ENCODE data around the gene TNFRSF1B.
"Not testable (repeated sequence)": the region's sequence is repeated elsewhere in the genome, so short reads cannot be mapped to it uniquely, and the experiment has no call there.

The TNFRSF1B gene

DNA sequence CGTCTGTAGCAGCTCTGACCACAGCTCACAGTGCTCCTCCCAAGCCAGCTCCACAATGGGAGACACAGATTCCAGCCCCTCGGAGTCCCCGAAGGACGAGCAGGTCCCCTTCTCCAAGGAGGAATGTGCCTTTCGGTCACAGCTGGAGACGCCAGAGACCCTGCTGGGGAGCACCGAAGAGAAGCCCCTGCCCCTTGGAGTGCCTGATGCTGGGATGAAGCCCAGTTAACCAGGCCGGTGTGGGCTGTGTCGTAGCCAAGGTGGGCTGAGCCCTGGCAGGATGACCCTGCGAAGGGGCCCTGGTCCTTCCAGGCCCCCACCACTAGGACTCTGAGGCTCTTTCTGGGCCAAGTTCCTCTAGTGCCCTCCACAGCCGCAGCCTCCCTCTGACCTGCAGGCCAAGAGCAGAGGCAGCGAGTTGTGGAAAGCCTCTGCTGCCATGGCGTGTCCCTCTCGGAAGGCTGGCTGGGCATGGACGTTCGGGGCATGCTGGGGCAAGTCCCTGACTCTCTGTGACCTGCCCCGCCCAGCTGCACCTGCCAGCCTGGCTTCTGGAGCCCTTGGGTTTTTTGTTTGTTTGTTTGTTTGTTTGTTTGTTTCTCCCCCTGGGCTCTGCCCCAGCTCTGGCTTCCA lies 40.1 kb downstream of the TNFRSF1B start:
- 91 to 94% methylated on average over 12 to 17 of the region's 17 CpGs for WGBS, 2 experiments (ENCODE audit: insufficient coverage in 2 of 2)

DNA sequence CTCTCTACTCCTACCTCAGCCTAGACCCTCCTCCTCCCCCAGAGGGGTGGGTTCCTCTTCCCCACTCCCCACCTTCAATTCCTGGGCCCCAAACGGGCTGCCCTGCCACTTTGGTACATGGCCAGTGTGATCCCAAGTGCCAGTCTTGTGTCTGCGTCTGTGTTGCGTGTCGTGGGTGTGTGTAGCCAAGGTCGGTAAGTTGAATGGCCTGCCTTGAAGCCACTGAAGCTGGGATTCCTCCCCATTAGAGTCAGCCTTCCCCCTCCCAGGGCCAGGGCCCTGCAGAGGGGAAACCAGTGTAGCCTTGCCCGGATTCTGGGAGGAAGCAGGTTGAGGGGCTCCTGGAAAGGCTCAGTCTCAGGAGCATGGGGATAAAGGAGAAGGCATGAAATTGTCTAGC lies 41.5 kb downstream of the TNFRSF1B start:
- Histone ChIP-seq H3K27ac (ENCODE audit: low read depth, low read length, severe bottlenecking) (no peak overlapping the region), H3K9me3 (ENCODE audit: control insufficient read depth, low read length) (no peaks in the 10 kb centered on the region), H3K36me3 (ENCODE audit: control insufficient read depth, insufficient read depth, low read length) (no peaks in the 10 kb centered on the region), H3K4me1 (ENCODE audit: control insufficient read depth, insufficient read depth, low read length, poor library complexity, severe bottlenecking) (no peaks in the 10 kb centered on the region), H3K4me3 (ENCODE audit: extremely low read depth, insufficient read depth, low read length, poor library complexity, severe bottlenecking) (no peak overlapping the region)
- WGBS, 2 experiments (ENCODE audit: insufficient coverage in 2 of 2), result 61 to 88% methylated on average over 3 to 5 of the region's 6 CpGs

More for the DNA sequence above, 40.1 kb downstream of the TNFRSF1B start:
- Histone ChIP-seq H3K36me3 (ENCODE audit: control insufficient read depth, insufficient read depth, low read length) (no peaks in the 10 kb centered on the region), H3K4me3 (ENCODE audit: extremely low read depth, insufficient read depth, low read length, poor library complexity, severe bottlenecking) (no peak overlapping the region), H3K4me1 (ENCODE audit: control insufficient read depth, insufficient read depth, low read length, poor library complexity, severe bottlenecking) (no peaks in the 10 kb centered on the region), H3K27ac (ENCODE audit: low read depth, low read length, severe bottlenecking) (no peak overlapping the region), H3K9me3 (ENCODE audit: control insufficient read depth, low read length) (no peaks in the 10 kb centered on the region)

DNA sequence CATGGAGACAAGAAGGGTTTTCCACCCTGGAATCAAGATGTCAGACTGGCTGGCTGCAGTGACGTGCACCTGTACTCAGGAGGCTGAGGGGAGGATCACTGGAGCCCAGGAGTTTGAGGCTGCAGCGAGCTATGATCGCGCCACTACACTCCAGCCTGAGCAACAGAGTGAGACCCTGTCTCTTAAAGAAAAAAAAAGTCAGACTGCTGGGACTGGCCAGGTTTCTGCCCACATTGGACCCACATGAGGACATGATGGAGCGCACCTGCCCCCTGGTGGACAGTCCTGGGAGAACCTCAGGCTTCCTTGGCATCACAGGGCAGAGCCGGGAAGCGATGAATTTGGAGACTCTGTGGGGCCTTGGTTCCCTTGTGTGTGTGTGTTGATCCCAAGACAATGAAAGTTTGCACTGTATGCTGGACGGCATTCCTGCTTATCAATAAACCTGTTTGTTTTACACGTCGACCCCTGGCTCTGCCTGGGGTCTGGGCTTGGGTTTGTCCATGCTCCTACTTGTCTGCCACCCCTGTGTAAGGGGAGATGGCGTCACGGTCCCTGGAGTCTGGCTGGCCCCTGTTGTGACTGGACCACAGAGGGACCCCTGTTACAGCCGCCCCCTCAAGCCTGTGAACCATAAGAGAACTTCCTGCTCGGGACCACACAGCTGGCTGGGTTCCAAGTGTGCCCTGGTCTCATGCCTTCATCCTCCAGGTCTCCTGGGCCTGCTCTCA lies 42.1 kb downstream of the TNFRSF1B start:
- no peak overlapping the region for H3K4me3 ChIP-seq (ENCODE audit: extremely low read depth, insufficient read depth, low read length, poor library complexity, severe bottlenecking)
- no peak overlapping the region for H3K27ac ChIP-seq (ENCODE audit: low read depth, low read length, severe bottlenecking)
- H3K36me3 ChIP-seq (ENCODE audit: control insufficient read depth, insufficient read depth, low read length), result no peaks in the 10 kb centered on the region
- 39 to 46% methylated on average over 11 to 13 of the region's 14 CpGs for WGBS, 2 experiments (ENCODE audit: insufficient coverage in 2 of 2)
- no peaks in the 10 kb centered on the region for H3K9me3 ChIP-seq (ENCODE audit: control insufficient read depth, low read length)
- H3K4me1 ChIP-seq (ENCODE audit: control insufficient read depth, insufficient read depth, low read length, poor library complexity, severe bottlenecking), result no peaks in the 10 kb centered on the region

DNA sequence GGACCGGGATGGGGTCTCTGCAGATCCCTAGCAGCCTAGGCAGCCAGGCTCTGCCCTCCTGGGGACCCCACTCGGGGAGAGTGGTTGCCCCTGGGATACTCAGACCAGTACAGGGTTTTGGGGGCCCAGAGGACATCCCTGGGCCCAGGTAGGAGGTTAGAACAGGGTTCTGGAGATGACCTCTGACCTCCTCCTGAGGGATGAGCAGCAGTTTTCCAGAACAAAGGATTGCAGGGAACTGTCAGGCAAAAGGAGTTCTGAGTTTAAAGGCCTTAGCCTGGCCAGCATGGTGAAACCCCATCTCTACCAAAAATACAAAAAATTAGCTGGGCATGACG lies 42.7 kb downstream of the TNFRSF1B start:
- H3K27ac ChIP-seq (ENCODE audit: low read depth, low read length, severe bottlenecking), result no peak overlapping the region
- 90 to 100% methylated on average over 2 of the region's 3 CpGs for WGBS, 2 experiments (ENCODE audit: insufficient coverage in 2 of 2)
- H3K9me3 ChIP-seq (ENCODE audit: control insufficient read depth, low read length), result no peaks in the 10 kb centered on the region
- no peaks in the 10 kb centered on the region for H3K36me3 ChIP-seq (ENCODE audit: control insufficient read depth, insufficient read depth, low read length)
- no peaks in the 10 kb centered on the region for H3K4me1 ChIP-seq (ENCODE audit: control insufficient read depth, insufficient read depth, low read length, poor library complexity, severe bottlenecking)
- H3K4me3 ChIP-seq (ENCODE audit: extremely low read depth, insufficient read depth, low read length, poor library complexity, severe bottlenecking), result no peak overlapping the region

DNA sequence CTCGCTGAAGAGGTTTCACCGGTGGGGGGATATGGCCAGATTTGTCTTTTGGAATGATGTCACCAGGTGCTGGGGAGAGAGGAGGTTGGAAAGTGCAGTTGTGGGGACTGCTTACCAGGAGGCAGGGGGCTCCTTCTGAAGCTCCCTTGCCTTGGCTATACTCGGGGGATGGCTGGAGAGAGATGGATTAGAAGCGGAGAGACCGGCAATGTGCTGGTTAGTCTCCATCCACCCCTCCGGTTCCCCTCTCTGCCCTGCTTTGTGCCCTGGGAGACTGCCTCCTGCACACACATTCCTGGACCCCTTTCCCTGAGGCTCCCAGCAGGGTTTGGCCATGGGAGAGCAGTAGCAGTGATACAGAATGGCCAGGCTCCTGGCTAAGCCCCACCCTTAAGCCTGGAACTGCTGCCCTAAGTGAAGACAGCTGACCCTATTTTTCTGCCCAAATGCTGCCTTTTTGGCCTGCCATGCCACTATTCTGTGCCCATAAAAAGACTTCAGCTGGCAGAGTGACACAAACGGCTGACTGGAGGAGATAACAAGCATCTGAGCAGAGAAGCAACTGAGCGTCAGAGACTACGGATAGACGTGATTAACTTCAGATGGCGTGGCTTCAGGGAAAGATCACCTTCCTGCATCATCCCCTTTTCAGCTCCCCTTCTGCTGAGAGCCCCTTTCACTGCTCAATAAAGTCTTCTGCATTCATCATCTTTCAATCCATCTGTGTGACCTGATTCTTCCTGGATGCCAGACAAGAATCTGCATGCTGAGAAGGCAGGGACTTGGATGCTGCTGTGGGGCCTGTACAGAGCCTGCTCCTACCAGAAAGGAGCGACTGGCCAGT lies 48.5 kb downstream of the TNFRSF1B start:
- Histone ChIP-seq H3K27ac (ENCODE audit: low read depth, low read length, severe bottlenecking) (no peak overlapping the region), H3K9me3 (ENCODE audit: control insufficient read depth, low read length) (no peaks in the 10 kb centered on the region), H3K4me1 (ENCODE audit: control insufficient read depth, insufficient read depth, low read length, poor library complexity, severe bottlenecking) (no peaks in the 10 kb centered on the region), H3K36me3 (ENCODE audit: control insufficient read depth, insufficient read depth, low read length) (no peaks in the 10 kb centered on the region), H3K4me3 (ENCODE audit: extremely low read depth, insufficient read depth, low read length, poor library complexity, severe bottlenecking) (no peak overlapping the region)
- 94% methylated on average over 11 of the region's 12 CpGs for WGBS, 2 experiments (ENCODE audit: insufficient coverage in 2 of 2)

DNA sequence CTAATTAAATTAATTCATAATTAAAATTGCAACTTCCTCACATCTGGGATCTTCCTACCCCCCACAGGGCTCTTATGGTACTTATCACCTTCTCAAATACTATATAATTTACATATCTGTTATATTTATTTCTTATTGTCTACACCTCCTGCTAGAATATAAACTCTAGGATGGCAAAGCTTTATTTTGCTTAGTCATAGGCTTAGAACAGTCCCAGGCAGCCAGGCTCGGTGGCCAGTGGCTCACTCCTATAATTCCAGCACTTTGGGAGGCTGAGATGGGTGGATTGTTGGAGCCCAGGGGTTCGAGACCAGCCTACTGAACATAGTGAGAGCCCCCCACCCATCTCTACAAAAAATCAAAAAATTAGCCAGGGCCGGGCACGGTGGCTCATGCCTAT lies 53.0 kb downstream of the TNFRSF1B start:
- Histone ChIP-seq H3K36me3 (ENCODE audit: control insufficient read depth, insufficient read depth, low read length) (no peaks in the 10 kb centered on the region), H3K4me3 (ENCODE audit: extremely low read depth, insufficient read depth, low read length, poor library complexity, severe bottlenecking) (no peak overlapping the region), H3K9me3 (ENCODE audit: control insufficient read depth, low read length) (peaks cover 16% of the 10 kb centered on the region), H3K27ac (ENCODE audit: low read depth, low read length, severe bottlenecking) (no peak overlapping the region), H3K4me1 (ENCODE audit: control insufficient read depth, insufficient read depth, low read length, poor library complexity, severe bottlenecking) (no peaks in the 10 kb centered on the region)
- WGBS, 2 experiments (ENCODE audit: insufficient coverage in 2 of 2), result 100% methylated on average over 2 of the region's 4 CpGs; no CpG with 5 or more reads in 1 of the 2 experiments

DNA sequence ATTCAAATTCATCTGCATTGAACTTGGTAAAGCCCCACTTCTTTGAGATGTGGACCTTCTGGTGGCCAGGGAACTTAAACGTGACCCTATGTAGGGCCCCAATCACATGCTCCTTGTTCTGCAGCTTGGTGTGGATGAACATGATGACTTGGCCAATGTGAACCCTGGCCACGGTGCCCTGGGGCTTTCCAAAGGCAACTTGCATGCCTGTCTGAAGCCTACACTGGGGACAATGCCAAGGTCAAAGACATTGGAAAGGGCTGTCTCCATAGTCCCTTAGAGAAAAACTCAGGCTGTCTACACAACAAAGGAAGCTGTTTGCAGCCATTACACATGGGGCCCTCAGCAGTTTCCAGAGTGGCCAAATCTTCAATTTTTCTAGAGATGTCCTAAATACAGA lies 54.1 kb downstream of the TNFRSF1B start:
- H3K4me3 ChIP-seq (ENCODE audit: extremely low read depth, insufficient read depth, low read length, poor library complexity, severe bottlenecking), result no peak overlapping the region
- H3K36me3 ChIP-seq (ENCODE audit: control insufficient read depth, insufficient read depth, low read length), result no peaks in the 10 kb centered on the region
- no peaks in the 10 kb centered on the region for H3K4me1 ChIP-seq (ENCODE audit: control insufficient read depth, insufficient read depth, low read length, poor library complexity, severe bottlenecking)
- 80 to 100% methylated on average over 1 to 2 of the region's 2 CpGs for WGBS, 2 experiments (ENCODE audit: insufficient coverage in 2 of 2)
- H3K9me3 ChIP-seq (ENCODE audit: control insufficient read depth, low read length), result peaks cover 16% of the 10 kb centered on the region
- no peak overlapping the region for H3K27ac ChIP-seq (ENCODE audit: low read depth, low read length, severe bottlenecking)

DNA sequence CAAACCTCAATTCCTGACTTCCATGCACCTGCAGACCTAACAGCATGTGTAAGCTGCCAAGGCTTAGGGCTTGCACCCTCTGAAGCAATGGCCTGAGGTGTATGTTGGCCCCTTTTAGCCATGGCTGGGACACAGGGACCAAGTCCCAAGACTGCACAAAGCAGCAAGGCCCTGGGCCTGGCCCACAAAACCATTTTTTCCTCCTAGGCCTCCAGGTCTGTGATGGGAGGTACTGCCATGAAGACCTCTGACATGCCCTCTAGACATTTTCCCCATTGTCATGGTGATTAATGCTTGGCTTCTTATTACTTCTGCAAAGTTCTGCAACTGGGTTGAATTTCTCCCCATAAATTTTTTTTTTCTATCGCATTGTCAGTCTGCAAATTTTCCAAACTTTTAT lies 55.9 kb downstream of the TNFRSF1B start:
- not testable (repeated sequence) for H3K36me3 ChIP-seq (ENCODE audit: control insufficient read depth, insufficient read depth, low read length); H3K4me1 ChIP-seq (ENCODE audit: control insufficient read depth, insufficient read depth, low read length, poor library complexity, severe bottlenecking); H3K27ac ChIP-seq (ENCODE audit: low read depth, low read length, severe bottlenecking); H3K4me3 ChIP-seq (ENCODE audit: extremely low read depth, insufficient read depth, low read length, poor library complexity, severe bottlenecking)
- H3K9me3 ChIP-seq (ENCODE audit: control insufficient read depth, low read length), result peaks cover 16% of the 10 kb centered on the region
- 88 to 100% methylated on average over 1 of the region's 1 CpG for WGBS, 2 experiments (ENCODE audit: insufficient coverage in 2 of 2)

DNA sequence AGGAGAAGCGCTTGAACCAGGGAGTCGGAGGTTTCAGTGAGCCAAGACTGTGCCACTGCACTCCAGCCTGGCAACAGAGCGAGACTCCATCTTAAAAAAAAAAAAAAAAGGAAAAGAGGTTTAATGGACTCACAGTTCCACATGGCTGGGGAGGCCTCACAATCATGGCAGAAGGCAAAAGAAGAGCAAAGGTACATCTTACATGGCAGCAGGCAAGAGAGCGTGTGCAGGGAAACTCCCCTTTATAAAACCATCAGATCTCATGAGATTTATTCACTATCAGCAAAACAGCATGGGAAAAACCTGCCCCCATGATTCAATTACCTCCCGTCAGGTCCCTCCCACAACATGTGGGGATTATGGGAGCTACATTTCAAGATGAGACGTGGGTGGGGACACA lies 57.3 kb downstream of the TNFRSF1B start:
- H3K36me3 ChIP-seq (ENCODE audit: control insufficient read depth, insufficient read depth, low read length); H3K4me3 ChIP-seq (ENCODE audit: extremely low read depth, insufficient read depth, low read length, poor library complexity, severe bottlenecking); H3K4me1 ChIP-seq (ENCODE audit: control insufficient read depth, insufficient read depth, low read length, poor library complexity, severe bottlenecking); H3K27ac ChIP-seq (ENCODE audit: low read depth, low read length, severe bottlenecking): not testable (repeated sequence)
- H3K9me3 ChIP-seq (ENCODE audit: control insufficient read depth, low read length), result peaks cover 16% of the 10 kb centered on the region
- 75 to 85% methylated on average over 3 of the region's 6 CpGs for WGBS, 2 experiments (ENCODE audit: insufficient coverage in 2 of 2)

DNA sequence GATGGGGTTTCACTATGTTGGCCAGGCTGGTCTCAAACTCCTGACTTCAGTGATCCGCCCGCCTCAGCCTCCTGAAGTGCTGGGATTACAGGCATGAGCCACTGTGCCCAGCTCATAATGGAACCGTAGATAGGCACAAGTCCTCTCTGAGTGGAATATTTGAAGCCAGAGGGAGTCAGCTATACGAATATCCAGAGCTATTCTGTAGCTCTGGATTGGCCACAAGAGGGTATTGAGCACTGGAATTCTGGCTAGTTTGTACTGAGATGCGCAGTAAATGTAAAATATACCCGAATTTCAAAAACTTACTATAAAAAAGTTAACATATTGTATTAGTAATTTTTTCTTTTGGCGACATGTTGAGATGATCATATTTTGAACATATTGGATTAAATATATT lies 62.2 kb downstream of the TNFRSF1B start:
- H3K27ac ChIP-seq (ENCODE audit: low read depth, low read length, severe bottlenecking), result no peak overlapping the region
- no peak overlapping the region for H3K4me3 ChIP-seq (ENCODE audit: extremely low read depth, insufficient read depth, low read length, poor library complexity, severe bottlenecking)
- no peaks in the 10 kb centered on the region for H3K9me3 ChIP-seq (ENCODE audit: control insufficient read depth, low read length)
- 85 to 98% methylated on average over 4 of the region's 7 CpGs for WGBS, 2 experiments (ENCODE audit: insufficient coverage in 2 of 2)
- H3K36me3 ChIP-seq (ENCODE audit: control insufficient read depth, insufficient read depth, low read length), result peaks cover under 1% of the 10 kb centered on the region
- H3K4me1 ChIP-seq (ENCODE audit: control insufficient read depth, insufficient read depth, low read length, poor library complexity, severe bottlenecking), result peaks cover 4% of the 10 kb centered on the region
